K562 (cell line): Measurements from ENCODE around the gene GFI1B. TPM values are rescaled to one million over a fixed set of nuclear protein-coding genes. Genes with fewer than 3 reads are reported as not detected.

ENCODE experiments used
- CHCHD3 ChIP-seq: fragments of 250-450 bp; sonication (Bioruptor Pico); IDR thresholded peaks from 2 replicates; pipeline ENCODE4 v2.1.2; 2022; ENCODE audit warnings: mild to moderate bottlenecking
- EGR1 ChIP-seq: fragments of 450-650 bp; conservative IDR thresholded peaks from 2 replicates; pipeline ENCODE4 v1.6.1; 2017; ENCODE audit warnings: mild to moderate bottlenecking
- EP400 ChIP-seq: fragments of 450-650 bp; IDR thresholded peaks from 2 replicates; pipeline ENCODE4 v1.6.1; 2017; ENCODE audit warnings: antibody characterized with exemption, mild to moderate bottlenecking, moderate library complexity
- FOXA1 ChIP-seq: fragments of 450-650 bp; IDR thresholded peaks from 2 replicates; pipeline ENCODE4 v1.6.1; 2016; ENCODE audit warnings: mild to moderate bottlenecking, borderline replicate concordance
- JUN ChIP-seq, 2 experiments: sonication (generic) in 1 of 2; formaldehyde crosslinking in 1 of 2; IDR thresholded peaks; 2 replicates each; pipeline versions ENCODE4 v1.6.1 to v1.8.0; 2012 to 2022; ENCODE audit warnings: borderline replicate concordance in 2 of 2, mild to moderate bottlenecking in 2 of 2, improper control_type of control experiment in 1 of 2, low read depth in 1 of 2, low read length in 1 of 2, missing genetic modification reagents in 1 of 2
- LCOR ChIP-seq: sonication (generic); formaldehyde crosslinking; IDR thresholded peaks from 2 replicates; pipeline ENCODE4 v1.8.0; 2022; ENCODE audit warnings: mild to moderate bottlenecking, missing genetic modification reagents
- RBM39 ChIP-seq: fragments of 200-400 bp; formaldehyde crosslinking; optimal IDR thresholded peaks from 2 replicates; pipeline ENCODE3; 2018; ENCODE audit warnings: low read depth, low read length
- SMAD1 ChIP-seq: fragments of 150-350 bp; IDR thresholded peaks from 2 replicates; pipeline ENCODE4 v1.6.1; 2014; ENCODE audit warnings: low read length, low read depth; ENCODE audit not compliant: partially characterized antibody
- ZC3H8 ChIP-seq: fragments of 450-650 bp; IDR thresholded peaks from 2 replicates; pipeline ENCODE4 v1.6.1; 2017
- ZNF253 ChIP-seq: fragments of 250-450 bp; sonication (Bioruptor Pico); conservative IDR thresholded peaks from 2 replicates; pipeline ENCODE4 v1.6.1; 2021; ENCODE audit warnings: mild to moderate bottlenecking
- ZNF274 ChIP-seq: IDR thresholded peaks from 2 replicates; pipeline ENCODE4 v1.6.1; 2011; ENCODE audit warnings: low read depth, mild to moderate bottlenecking, low read length, moderate library complexity, borderline replicate concordance
- ZNF644 ChIP-seq: fragments of 200-800 bp; sonication (Bioruptor generic); IDR thresholded peaks from 2 replicates; pipeline ENCODE4 v1.6.1; 2016; ENCODE audit warnings: low read depth, missing genetic modification characterization, missing compliant biosample characterization
- polyA plus RNA-seq, 8 experiments: library from polyadenylated mRNA; depleted of rRNA in 4 of 8; stranded (reverse) in 5 of 8; unstranded in 3 of 8; fragments of >200 nt; fragmentation: Nextera tagmentation in 2 of 8; fragmentation: Illumina TruSeq in 1 of 8; extraction: Ambion mirVana in 2 of 8; extraction: Trizol in 1 of 8; gene quantifications; 2 replicates each; pipeline versions ENCODE4 v1.2.1 to v1.2.3, GENCODE V29; 2011 to 2014; ENCODE audit warnings: inconsistent platforms in 1 of 8, missing spikeins in 1 of 8
- total RNA-seq, 7 experiments: library from RNA; depleted of rRNA in 6 of 7; stranded (reverse); fragments of >200 nt in 6 of 7; fragmentation: Illumina TruSeq in 2 of 7; extraction: Trizol in 2 of 7; gene quantifications; 2 replicates each; pipeline versions ENCODE4 v1.2.1 to v1.2.3, GENCODE V29; 2011 to 2021; ENCODE audit warnings: low replicate concordance in 1 of 7
- TF ChIP-seq, protein P1 (sequence below): fragments of 450-650 bp; formaldehyde crosslinking; IDR thresholded peaks from 2 replicates; pipeline ENCODE4 v1.4.0; 2020; ENCODE audit warnings: mild to moderate bottlenecking
- TF ChIP-seq, protein P2 (sequence below): fragments of 450-650 bp; IDR thresholded peaks from 2 replicates; pipeline ENCODE4 v1.6.1; 2018; ENCODE audit not compliant: partially characterized antibody
- TF ChIP-seq, protein P3 (sequence below): fragments of 250-450 bp; sonication (Bioruptor Pico); IDR thresholded peaks from 2 replicates; pipeline ENCODE4 v1.8.0; 2022; ENCODE audit warnings: inconsistent platforms, mild to moderate bottlenecking, moderate library complexity, borderline replicate concordance
- TF ChIP-seq, protein P4 (sequence below): sonication (generic); formaldehyde crosslinking; IDR thresholded peaks from 2 replicates; pipeline ENCODE4 v1.8.1; 2022; ENCODE audit warnings: missing genetic modification reagents
- TF ChIP-seq, protein P5 (sequence below): fragments of 450-650 bp; IDR thresholded peaks from 2 replicates; pipeline ENCODE4 v1.6.1; 2016; ENCODE audit warnings: mild to moderate bottlenecking

The GFI1B gene
- total and polyA plus RNA-seq, 9 of the 15 experiments (the other 6 are each of a cell fraction or from before 2014, with no cell fraction given) = 8.0 to 75.7 (median 34.5) TPM

DNA sequence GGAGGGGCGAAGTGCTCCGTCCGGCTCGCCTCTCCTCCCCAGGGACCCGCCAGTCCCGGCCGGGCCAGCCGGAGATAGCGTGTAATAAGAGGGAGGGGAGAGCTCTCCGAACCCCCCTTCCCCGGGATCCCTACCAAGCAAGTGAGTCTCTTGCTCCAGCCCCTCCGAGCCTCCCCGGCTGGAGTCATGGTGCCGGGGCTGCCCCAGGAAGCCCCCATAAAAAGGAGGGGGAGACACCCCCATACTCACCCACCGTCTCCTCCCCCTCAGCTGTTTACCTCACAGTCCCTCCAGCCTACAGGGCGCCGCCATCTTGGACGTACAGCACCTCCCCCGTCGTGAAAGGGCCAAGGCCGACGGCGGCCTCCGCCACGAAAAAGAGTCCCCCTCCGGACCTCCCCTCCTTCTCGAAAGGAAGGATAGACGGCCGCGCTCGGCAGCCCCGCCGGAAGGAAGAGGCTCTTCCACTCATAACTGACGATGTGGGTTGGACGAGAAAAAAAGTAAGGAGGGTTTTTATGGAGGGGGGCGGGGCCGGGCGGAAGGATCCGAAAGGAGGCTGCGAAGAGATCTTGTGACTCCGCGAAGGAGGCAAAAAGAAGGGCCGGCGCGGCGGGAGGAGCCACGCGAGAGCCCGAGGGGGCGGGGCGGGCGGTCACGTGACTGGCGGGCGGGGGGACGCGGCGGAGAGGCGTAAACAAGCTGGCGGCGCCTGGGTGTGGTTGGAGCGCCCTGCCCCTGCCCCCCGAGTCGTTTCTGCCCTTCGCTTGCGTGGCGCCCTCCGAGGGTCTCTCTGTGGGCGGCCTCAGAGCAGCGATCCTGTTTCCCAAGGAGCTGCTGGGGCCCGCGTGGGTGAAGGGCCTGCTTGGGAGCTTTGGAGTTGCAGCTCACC lies 34.0 kb upstream of the GFI1B start, which contains the start of gene TSC1 (continued):
- TF ChIP-seq FOXA1 (no peak), RBM39 (peak; percentile 44), CHCHD3 (CRISPR knock-in tag) (peak; percentile 73; the same call in 1 of the 2 replicates), EP400 (peak; percentile 97), ZNF253 (no peak), JUN (IDR thresholded peaks at IDR 0.05; ENCODE audit: borderline replicate concordance, low read depth, low read length) (0 out of 2 replicates have a peak, but pooled peaks have one; percentile 18), JUN (CRISPR knock-in tag; IDR thresholded peaks at IDR 0.05; ENCODE audit: borderline replicate concordance) (no peak), EGR1 (peak; percentile 92), LCOR (peak; percentile 53), ZC3H8 (peak; percentile 91), ZNF644 (tag) (no peak), SMAD1 (no peak), ZNF274 (no peak)
- TF ChIP-seq, protein P1, sequence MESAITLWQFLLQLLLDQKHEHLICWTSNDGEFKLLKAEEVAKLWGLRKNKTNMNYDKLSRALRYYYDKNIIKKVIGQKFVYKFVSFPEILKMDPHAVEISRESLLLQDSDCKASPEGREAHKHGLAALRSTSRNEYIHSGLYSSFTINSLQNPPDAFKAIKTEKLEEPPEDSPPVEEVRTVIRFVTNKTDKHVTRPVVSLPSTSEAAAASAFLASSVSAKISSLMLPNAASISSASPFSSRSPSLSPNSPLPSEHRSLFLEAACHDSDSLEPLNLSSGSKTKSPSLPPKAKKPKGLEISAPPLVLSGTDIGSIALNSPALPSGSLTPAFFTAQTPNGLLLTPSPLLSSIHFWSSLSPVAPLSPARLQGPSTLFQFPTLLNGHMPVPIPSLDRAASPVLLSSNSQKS = no peak
- TF ChIP-seq, protein P2, sequence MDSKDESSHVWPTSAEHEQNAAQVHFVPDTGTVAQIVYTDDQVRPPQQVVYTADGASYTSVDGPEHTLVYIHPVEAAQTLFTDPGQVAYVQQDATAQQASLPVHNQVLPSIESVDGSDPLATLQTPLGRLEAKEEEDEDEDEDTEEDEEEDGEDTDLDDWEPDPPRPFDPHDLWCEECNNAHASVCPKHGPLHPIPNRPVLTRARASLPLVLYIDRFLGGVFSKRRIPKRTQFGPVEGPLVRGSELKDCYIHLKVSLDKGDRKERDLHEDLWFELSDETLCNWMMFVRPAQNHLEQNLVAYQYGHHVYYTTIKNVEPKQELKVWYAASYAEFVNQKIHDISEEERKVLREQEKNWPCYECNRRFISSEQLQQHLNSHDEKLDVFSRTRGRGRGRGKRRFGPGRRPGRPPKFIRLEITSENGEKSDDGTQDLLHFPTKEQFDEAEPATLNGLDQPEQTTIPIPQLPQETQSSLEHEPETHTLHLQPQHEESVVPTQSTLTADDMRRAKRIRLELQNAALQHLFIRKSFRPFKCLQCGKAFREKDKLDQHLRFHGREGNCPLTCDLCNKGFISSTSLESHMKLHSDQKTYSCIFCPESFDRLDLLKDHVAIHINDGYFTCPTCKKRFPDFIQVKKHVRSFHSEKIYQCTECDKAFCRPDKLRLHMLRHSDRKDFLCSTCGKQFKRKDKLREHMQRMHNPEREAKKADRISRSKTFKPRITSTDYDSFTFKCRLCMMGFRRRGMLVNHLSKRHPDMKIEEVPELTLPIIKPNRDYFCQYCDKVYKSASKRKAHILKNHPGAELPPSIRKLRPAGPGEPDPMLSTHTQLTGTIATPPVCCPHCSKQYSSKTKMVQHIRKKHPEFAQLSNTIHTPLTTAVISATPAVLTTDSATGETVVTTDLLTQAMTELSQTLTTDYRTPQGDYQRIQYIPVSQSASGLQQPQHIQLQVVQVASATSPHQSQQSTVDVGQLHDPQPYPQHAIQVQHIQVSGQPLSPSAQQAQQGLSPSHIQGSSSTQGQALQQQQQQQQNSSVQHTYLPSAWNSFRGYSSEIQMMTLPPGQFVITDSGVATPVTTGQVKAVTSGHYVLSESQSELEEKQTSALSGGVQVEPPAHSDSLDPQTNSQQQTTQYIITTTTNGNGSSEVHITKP = peak; percentile 58
- TF ChIP-seq, protein P3, sequence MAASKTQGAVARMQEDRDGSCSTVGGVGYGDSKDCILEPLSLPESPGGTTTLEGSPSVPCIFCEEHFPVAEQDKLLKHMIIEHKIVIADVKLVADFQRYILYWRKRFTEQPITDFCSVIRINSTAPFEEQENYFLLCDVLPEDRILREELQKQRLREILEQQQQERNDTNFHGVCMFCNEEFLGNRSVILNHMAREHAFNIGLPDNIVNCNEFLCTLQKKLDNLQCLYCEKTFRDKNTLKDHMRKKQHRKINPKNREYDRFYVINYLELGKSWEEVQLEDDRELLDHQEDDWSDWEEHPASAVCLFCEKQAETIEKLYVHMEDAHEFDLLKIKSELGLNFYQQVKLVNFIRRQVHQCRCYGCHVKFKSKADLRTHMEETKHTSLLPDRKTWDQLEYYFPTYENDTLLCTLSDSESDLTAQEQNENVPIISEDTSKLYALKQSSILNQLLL (CRISPR knock-in tag) = no peak
- TF ChIP-seq, protein P4, sequence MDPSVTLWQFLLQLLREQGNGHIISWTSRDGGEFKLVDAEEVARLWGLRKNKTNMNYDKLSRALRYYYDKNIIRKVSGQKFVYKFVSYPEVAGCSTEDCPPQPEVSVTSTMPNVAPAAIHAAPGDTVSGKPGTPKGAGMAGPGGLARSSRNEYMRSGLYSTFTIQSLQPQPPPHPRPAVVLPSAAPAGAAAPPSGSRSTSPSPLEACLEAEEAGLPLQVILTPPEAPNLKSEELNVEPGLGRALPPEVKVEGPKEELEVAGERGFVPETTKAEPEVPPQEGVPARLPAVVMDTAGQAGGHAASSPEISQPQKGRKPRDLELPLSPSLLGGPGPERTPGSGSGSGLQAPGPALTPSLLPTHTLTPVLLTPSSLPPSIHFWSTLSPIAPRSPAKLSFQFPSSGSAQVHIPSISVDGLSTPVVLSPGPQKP = no peak
- TF ChIP-seq, protein P5, sequence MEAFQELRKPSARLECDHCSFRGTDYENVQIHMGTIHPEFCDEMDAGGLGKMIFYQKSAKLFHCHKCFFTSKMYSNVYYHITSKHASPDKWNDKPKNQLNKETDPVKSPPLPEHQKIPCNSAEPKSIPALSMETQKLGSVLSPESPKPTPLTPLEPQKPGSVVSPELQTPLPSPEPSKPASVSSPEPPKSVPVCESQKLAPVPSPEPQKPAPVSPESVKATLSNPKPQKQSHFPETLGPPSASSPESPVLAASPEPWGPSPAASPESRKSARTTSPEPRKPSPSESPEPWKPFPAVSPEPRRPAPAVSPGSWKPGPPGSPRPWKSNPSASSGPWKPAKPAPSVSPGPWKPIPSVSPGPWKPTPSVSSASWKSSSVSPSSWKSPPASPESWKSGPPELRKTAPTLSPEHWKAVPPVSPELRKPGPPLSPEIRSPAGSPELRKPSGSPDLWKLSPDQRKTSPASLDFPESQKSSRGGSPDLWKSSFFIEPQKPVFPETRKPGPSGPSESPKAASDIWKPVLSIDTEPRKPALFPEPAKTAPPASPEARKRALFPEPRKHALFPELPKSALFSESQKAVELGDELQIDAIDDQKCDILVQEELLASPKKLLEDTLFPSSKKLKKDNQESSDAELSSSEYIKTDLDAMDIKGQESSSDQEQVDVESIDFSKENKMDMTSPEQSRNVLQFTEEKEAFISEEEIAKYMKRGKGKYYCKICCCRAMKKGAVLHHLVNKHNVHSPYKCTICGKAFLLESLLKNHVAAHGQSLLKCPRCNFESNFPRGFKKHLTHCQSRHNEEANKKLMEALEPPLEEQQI = peak; percentile 71
